Pulmonary artery endothelial cell (primary cell): Measurements from ENCODE around the gene TMEM11. TPM values are rescaled to one million over a fixed set of nuclear protein-coding genes. Genes with fewer than 3 reads are reported as not detected.
"Not testable (repeated sequence)": the region's sequence is repeated elsewhere in the genome, so short reads cannot be mapped to it uniquely, and the experiment has no call there.

Experiments used
- DNase-seq: peaks from one replicate; pipeline ENCODE4 v3.0.0-alpha.2; 2011; ENCODE audit warnings: low read depth, low spot score
- total RNA-seq: library from RNA; depleted of rRNA; stranded (reverse); fragments of >200 nt; gene quantifications from 2 replicates; pipeline ENCODE4 v1.2.3, GENCODE V29; 2014

The TMEM11 gene
- total RNA-seq, 1 donor from 2014 or later: 23.5 TPM

DNA sequence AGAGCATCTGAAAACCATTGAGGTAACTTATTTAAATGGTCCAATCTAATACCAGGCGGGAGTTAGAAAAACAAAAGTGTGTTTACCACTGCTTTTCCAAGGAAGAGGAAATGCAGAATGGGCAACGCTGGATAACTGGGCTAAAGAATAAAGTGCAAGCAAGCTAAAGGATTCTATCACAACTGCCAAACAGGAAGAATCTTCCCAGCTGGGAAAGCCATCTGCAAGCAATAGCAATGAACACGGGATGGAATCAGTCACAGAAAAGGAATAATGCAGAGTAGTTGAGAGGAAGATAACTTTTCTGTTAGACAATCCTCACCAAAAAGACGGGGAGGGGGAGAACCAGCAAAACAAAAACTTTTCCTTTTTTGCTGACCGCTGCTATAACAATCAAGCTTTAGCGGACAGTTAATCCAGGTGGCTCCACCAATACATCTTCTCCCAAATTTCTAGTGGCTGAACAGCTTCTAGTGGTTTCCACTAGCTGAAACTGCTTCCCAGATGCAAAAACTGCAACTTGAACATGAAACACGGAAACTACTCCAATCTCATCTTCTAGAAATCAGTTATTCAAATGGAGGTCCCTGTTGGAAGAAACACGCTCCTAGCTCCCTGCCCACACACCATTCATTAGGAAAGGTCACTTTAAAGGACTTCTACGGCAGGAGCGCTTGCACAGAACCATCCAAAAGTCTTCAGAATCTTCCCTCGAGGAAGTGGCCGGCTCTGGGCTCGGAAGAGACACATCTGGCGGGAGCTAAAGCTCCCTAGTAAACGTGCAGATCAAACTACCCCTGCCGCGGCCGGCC, 929 bp downstream of the TMEM11 start:
- no peak for DNase-seq

DNA sequence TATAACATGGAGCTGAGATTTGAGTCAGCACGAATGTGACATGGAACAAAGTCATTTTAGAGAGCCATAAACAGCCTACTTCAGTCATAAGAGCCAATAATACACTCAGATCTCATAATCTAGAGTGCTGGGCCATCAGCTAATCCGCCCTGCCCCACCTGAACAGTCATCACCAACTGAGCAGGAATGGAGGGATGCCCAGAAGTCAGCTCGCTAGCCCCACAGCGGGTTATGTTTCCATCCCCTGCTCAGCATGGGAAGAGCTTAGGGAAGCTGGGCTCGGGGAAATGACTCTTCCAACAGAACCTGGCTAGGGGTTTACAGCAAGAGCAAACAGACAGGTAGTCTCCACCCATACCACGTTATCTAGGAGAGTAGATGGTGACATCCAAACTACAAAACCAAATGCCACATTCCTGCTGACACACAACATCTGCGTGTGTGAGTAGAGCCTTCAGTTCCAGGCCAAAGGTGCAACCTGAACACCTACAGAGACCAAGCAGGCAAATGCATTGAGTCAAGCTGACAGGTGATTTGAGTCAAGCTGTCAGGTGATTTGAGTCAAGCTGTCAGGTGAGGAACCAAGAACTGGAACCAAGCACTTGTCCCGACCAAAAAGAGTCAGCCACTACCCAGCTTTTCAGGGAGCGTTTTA, 2.0 kb downstream of the TMEM11 start:
- no peak for DNase-seq

- no peak for DNase-seq
These were observed 3.4 kb downstream of the TMEM11 start for GRCh38 chr17:21210411-21211076.

DNA sequence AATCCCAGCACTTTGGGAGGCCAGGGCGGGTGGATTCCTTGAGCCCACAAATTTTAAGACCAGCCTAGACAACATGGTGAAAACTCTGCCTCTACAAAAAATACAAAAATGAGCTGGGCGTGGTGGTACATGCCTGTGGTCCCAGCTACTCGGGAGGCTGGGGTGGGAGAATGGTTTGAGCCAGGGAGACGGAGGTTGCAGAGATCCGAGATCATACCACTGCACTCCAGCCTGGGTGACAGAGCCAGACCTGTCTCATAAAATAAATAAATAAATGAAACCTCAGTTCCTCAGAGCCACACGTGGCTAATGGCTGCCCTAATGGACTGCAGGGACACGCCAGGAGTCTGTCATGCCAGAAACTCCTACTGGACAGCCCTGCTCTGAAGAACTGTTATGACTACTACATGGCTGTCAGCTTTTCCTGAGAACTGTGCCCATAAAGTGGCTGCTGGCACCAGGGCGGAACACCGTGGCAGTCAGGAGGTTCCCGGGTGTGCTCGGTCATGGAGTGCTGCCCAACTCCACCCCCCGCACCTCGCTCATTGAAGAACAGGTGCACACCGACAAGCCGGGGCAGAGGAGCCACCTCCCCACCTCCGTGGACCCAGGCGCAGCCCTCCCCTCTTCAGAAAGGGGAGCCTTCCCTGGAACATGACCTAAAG, 4.3 kb downstream of the TMEM11 start:
- no peak for DNase-seq

DNA sequence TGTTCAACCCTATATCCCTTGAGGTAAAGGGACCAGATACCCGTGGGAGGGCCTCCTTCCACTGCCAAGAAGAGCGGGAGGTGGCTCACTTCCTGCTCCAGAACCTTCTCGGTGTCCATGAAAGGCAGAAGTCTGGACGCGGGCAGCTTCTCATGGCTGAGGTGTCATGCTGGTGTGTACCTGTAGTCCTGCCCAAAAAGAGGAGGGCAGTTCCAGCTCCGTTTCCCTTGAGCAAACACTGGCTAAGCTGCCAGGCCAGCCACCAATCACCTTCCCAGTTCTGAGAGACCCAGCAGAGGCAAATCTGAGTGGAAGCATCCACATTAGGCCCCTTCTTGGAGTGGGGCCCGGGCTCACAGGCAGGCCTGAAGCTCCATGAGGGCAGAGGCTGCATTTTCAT, 5.6 kb downstream of the TMEM11 start:
- no peak for DNase-seq

DNA sequence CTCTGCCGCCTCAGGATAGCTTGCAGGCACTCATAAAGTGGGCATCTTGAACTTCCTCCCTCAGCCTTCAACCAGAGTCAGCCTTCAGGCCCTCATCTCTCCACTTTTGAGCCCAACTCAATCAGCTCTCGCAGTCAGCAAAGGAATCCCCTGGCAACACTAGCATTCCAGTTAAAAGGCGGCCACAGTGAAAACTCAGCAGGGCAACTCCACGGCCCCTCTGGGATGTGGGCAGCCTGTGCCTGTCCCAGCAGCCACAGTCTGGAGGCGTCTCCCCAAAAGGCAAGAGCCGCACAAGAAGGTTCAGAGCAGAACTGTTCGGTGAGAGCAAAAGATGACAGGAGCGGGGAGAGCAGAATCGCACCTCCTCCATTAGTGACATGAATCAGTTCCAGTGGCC, 9.0 kb downstream of the TMEM11 start:
- DNase-seq: no peak

GRCh38 chr17:21202512-21202911, 11.4 kb downstream of the TMEM11 start:
- DNase-seq: no peak

DNA sequence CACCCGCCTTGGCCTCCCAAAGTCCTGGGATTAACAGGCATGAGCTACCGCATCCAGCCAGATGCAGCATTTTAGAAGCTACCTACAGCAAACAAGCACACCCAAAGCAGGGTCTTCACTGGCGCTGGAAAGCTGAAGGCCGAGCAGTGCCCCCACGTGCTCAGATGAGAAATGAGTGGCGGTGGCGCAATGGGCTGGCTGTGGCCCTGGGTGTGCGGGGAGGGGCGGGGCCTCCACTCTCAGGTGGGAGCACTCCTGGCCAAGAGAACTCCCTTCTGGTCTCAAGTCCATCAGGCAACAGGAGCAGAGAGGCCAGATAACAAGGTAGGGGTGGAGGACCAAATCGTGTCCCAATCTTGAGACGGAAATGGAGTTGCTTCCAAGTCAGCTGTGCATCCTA, 12.1 kb downstream of the TMEM11 start:
- no peak for DNase-seq

DNA sequence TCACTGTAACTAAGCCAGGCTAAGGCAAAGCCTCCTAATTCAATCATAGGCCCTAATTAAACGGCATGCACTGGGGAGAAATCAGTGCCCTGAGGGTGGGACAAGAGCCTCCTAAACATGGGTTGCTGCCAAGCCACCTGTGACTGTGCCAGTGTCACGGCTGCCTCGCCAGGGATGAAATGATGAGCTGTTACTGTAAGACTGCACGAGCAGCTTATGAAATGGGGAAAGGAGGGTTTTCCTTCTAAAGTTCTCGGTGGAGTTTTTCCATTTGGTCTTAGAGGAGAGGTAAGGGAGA, 12.7 kb downstream of the TMEM11 start:
- DNase-seq: no peak

DNA sequence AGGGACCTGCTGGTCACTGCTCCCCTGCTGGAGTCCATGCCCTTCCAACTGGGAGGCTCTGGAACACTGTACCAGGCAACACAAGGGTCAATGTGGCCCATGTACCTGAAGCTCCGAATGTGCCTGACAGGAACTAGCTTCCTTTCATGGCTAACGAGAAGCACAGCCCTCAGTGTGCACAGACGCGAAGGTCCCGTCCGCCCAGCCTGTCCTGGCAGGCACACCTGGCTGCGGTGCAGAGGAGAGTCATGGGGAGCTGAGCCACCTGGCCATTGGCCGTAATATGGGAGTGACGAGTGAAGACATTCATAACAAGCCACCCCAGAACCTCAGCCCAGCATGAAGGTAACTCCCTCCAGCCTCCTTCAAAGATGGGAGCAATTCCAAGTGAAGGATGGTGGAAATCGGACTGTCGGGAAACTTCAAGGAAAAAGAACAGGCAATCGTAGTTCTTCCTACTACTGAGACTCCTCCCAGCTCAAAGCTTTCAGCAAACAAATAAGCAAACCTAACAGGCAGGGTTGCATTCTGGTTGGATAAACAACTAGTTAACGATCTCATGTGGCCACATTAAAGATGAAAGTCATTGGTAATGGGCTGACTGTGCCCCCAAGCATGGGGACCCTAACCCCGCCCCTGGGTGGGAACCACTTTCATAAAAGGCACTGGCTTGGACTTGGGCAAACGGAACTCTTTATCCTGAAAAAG, 13.2 kb downstream of the TMEM11 start:
- no peak for DNase-seq

- DNase-seq: no peak
These were observed 14.1 kb downstream of the TMEM11 start for GRCh38 chr17:21199856-21200255.

DNA sequence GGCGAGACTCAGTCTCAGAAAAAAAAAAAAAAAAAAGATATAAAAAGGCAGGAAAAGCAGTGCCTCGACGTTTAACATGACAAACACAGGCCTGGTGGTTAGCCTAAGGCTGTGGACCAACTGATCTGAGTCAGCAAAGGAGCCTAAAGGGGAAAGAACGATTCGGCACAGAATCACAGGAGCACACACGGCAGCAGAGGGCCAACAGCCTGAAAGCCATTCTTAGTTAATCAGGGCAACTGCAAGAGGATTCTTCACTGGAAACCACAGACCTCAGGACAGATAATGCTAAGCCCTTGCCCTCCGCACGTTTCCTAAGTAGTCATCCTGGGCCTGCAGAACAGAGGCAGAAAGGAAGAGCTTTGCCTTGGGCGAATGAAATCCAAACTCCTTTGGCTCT, 14.7 kb downstream of the TMEM11 start:
- DNase-seq: no peak

DNA sequence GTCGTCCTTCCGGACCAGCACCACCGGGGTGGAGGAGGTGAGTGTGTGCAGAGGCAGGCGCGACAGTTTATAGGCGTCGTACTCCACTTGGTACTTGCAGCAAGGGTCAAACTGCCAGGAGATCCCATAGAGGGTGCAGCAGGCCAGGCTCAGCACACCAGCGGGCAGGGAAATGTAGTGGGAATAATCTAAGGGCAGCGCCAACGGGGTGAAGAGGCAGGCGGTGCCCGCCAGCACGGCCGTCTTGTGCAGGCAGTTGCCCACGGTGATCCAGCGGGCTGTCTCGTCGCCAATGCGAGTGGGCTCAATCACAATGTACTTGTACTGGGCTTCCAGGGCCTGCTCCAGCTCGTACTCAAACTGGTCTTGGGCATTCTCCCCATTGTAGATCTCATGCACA, 15.6 kb downstream of the TMEM11 start:
- DNase-seq: no peak

- no peak for DNase-seq
These were observed 17.8 kb downstream of the TMEM11 start for GRCh38 chr17:21196126-21196525.

DNA sequence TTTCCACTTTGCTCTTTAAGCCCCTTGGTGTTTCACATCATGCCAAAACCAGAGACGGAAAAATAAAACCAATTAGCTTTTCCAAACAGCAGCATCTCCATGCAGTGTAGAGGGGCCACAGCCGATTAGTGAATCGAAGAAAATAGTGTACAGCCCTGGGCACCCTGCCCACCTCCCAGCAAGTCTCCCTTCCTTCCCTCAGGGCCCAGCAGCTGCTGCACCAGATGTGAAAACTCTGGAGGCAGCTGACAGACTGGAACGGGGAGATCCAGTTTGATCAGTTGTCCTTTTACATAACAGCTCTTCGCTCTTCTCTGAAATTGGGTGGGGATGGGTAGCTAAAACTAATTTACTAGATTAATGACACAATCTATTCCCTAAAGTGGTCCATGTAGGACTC, 19.3 kb downstream of the TMEM11 start:
- no peak for DNase-seq

DNA sequence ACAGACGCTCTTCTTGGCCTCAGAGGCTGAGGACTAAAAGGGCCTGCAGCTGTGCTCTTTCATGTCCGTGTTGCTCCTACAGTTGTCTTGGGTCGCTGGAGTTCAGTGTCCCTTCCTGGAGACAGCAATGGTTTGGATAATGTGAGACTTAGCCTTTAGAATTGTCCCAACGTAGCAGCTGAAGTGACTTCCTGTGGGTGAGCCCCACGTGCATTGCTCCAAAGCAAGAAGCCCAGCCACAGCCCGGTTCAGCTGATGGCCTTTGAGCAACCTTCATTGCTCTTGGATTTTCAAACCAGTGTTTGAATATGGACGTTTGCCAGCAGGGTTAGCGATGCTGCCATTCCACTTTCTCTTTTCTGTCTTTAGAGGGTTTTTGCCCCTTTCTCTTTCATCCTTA, 19.7 kb downstream of the TMEM11 start:
- no peak for DNase-seq

DNA sequence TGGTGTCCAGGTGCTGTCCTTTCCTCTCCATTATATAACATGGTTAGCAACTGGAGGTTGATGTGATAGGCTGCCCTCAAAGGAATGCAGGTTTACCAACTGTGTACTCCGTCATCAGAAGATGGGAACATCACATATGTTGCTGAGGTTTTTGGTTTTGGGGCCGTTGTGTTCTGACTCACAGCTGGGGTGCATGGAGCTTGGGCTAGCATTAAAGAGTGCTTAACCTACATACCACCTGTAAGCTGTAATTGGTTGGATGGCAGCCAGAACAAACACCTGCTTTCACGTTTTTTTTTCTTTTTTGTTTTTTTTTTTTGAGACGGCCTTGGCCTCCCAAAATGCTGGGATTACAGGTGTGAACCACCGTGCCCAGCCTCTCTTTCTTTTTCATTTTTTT, 20.9 kb downstream of the TMEM11 start:
- no peak for DNase-seq

GRCh38 chr17:21192414-21192813, 21.5 kb downstream of the TMEM11 start:
- not testable (repeated sequence) for DNase-seq

DNA sequence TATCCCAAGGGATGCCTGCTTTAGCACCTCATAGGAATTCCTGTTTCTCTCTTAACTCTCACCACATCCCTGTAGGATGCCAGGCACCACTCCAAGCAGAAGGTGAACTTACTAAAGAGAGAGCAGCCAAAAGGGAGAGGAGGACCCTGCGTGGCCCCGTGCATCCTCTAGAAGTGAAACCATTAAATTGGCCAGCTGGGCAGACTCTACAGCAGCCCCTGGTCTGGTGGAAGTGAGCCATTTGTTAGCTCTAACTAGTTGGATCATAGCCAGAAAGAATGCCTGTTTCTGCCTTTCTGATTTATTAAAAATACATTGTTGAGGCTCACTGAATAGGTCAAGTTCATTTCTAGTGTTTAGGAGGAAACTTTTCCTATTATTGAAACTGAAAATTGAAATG, 22.3 kb downstream of the TMEM11 start:
- no peak for DNase-seq

- DNase-seq: no peak
These were observed 23.9 kb downstream of the TMEM11 start for GRCh38 chr17:21190078-21190477.

DNA sequence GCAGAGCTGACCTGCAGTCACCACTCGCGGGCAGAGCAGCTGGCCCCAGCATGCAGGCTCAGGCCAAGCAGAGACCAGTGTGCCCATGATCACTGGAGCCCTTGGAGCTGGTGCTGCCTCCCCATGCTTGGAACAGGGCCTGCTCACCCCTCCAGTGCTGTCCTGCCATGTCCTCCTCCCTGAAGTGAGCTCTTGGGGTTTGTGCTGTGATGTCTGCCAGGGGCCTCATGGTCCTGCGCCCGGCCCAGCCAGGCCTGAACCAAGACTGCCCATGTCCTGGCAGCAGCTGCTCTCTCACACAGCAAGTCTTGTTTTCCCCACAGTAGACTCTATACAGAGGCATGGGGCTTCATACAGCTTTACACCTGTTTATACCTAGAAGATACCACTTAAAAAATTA, 24.6 kb downstream of the TMEM11 start:
- DNase-seq: no peak
